NOMO-1 treated with dmso at 0.1 percent for 144 hours (cell line): ENCODE data around the gene TIMP3.

Source experiments
- DNase-seq: peaks from one replicate; lab custom pipeline; 2025; ENCODE audit not compliant: unreplicated experiment; lab: John Stamatoyannopoulos, UW

The TIMP3 gene

DNA sequence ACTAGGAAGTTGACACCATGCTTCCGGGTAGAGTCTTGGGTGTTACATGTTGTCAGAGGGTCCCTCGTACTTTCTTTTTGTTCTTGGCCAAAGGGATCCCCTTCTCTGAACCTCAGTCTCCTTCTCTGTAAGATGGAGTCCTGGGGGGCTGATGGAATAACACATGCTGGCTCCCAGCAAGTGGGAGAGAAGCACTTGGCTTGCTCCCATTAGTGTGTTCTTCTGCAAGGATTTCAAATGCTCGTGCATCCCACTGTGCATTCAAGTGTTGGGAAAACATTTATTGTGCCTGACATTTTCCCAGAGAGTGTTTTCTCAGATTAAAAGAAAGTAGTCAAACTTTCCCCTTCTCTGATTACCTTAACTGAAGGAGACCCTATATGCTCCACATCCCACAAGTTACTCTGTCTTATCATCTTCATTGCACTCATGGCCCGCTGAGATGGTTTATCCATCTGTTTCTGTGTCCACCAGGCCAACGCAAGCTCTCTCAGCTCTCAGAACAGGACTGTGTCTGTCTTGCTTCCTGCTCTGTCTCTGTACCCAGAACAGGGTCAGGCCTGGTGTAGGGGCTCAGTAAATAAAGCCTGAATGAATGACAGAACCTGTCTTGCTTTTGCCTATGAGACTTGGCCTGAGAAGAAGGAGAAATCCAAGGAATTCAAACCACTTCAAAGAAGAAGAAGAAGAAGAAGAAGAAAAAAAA lies 16.0 kb upstream of the TIMP3 start:
- no peak for DNase-seq

DNA sequence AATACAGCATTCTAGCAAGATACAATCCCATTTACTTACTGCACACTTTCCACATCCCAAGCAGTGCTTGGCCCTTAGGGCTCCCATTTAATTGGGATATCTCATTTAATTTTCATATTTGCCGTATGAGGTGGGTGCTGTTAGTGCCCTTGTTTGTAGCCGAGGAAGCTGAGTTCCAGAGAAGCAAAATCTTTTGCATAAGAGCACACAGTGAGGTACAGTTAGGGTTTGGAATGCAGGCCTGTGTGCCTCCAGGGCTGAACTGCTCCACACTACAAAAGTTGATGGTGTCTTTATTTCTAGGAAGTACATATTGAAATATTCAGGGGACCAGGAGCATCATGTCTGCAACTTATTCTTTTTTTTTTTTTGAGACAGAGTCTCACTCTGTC lies 15.5 kb upstream of the TIMP3 start:
- no peak for DNase-seq

DNA sequence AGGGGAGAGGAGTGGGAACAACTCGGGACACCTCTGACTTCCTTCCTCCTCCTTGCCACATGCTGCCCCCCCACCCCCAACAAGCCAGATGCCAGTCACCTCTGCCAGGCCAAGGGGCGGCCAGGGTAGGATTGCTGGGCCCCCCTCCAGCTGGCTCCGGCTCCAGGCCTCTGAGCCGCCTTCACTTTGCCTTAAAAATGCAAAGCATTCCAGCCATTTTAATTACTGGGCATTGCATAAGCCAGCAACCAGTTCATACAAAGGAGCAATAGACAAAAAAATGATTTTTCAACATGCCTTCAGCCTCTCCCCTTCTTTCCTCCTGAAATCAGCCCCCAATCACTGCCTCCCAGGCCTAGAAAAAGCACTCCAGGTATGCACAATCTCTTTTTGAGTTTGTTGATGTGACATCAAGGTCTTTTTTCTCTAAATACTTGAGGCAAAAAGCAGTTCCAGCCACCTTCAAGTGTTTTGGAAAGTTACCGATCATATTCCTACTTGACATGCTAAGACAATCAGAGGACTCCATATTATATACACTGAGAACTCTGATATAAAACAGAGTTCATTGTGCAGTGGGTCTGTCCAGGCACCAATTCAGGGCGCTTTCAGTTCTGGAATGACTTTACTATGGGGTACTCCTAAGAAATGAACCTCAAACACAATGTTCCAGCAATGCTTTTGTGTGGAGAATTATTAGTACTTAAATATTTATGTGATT lies 12.4 kb upstream of the TIMP3 start:
- no peak for DNase-seq

DNA sequence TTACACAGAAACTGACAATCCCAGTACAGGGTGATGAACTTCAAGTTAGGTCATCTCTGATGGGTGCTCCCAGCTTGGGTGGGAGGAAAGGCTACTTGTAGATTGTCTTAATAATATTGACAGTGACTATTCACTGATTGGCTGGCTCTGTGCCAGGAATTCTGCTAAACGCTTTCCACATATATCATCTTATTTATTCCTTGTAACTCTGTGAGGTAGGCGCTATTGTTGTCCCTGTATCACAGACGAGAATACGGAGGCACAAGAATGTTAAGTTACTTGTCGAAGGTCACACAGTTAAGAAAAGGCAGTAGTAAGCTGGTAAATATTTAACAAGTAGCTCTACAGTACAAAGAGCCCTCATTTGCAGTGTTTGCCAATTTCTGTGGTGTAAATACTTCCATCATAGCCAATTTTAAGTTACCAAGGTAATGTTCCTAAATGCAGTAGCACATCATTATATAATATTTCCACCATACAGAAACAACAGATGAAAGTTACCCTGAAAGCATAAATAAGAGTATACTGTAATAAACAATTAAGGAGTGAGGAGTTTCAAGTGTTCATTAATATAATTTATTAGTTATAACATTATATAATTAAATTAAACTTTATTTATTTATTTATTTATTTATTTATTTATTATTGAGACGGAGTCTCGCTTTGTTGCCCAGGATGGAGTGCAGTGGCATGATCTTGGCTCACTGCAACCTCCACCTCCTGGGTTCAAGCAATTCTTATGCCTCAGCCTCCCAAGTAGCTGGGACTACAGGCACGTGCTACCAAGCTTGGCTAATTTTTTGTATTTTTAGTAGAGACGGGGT lies 11.5 kb upstream of the TIMP3 start:
- DNase-seq: no peak

DNA sequence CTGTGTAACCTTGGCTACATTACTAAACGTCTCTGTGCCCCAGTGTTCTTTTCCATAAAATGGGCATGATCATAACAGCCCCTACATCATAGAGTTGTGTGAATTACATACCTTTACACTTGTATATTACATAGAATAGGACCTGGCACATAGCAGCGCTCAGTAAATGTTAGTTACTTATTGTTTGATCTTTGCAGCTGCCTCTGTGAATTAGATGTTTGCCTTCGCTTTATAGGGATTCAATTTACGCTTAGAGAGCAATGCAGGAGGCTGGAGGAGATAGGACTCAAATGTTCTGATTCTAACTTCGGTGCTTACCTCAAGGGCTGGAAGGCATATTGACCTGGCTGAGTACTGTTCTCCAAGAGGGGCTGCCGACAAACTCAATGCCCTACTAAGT lies 10.4 kb upstream of the TIMP3 start:
- no peak for DNase-seq

DNA sequence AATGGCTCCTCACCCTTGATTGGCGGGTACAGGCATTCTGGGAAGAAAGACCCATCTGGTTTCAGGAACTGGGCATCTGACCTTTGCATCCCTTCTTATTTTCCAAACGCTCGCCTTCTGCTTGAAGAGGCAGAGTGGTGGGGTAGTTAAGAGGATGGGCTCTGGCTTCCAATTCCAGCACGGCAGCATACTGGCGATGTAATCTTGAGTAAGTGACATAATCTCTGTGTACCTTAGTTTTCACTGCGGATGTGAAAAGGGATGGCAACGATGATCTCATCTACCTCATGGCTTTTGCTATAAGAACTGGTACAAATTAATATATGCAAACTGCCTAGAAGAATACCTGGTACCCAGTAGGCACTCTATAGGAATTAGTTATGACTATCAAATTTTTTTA lies 10.0 kb upstream of the TIMP3 start:
- DNase-seq: no peak

DNA sequence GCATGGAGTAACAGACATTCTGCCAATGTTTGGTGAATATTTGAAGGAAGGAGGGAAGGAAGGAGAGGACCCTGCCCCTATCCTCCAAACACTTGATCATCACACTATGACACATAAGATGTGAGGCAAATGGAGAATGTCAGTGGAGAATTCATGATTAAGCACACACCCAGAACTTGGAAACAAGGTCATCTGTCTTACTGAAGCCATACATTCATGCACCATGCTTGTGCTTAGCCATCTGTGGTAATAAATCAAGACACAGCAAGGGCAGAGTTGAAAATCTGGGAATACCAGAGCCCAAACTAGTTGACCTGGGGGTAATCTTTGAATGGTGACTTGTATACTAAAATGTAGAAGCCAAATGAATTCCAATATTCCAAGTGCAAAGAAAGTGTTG lies 7.9 kb upstream of the TIMP3 start:
- no peak for DNase-seq

DNA sequence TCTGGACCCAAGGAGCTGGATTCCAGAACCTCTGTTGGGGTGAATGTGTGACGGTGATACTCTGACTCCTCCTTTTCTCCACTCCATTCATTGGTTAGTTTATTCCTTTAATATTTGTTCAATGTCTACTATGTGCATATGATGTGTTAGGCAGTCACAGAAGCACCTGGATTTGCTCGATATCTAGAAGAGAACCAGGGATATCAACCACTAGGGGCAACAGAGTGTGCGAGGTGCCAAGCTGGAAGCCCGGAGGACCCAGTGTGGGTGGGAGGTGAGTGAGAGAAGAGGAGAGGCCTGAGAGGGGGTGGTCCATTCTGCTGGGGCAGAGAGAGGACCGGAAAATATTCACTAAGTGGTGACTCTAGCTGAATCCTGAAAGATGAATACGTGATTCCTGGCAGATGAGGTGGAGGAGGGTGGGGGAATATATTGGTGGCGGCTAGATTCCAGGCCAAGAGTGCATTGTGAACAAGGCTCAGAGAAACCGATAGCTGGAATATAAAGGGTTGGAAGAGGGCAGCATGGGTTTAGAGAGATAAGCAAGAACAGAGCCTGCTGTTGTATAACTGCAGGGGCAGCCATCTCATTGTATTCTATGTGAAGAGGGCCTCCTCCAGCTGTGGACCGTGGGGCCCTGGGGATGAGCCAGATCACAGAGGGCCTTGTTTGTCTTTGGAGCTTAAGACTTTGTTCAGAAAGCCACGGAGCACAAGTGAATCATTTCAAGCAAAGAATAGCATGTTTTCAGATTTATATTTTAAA lies 6.9 kb upstream of the TIMP3 start:
- no peak for DNase-seq

DNA sequence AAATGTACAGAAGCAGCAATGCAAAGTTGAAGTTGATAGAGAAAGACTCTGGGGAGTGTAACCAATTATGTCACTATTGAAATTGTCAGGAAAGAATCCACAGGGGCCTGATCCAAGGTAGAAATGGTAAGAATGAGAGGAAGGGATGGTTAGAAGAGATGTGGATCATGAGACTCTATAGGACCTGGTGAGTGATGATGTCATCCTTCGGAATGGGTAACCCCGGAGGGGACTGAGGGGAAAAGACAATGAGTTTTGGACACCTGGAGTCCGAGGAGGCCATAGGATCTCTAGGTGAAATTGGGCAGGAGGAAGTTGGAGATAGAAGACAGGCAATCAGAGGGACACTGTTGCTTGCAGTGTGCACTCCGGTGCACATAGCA lies 6.3 kb upstream of the TIMP3 start:
- no peak for DNase-seq

DNA sequence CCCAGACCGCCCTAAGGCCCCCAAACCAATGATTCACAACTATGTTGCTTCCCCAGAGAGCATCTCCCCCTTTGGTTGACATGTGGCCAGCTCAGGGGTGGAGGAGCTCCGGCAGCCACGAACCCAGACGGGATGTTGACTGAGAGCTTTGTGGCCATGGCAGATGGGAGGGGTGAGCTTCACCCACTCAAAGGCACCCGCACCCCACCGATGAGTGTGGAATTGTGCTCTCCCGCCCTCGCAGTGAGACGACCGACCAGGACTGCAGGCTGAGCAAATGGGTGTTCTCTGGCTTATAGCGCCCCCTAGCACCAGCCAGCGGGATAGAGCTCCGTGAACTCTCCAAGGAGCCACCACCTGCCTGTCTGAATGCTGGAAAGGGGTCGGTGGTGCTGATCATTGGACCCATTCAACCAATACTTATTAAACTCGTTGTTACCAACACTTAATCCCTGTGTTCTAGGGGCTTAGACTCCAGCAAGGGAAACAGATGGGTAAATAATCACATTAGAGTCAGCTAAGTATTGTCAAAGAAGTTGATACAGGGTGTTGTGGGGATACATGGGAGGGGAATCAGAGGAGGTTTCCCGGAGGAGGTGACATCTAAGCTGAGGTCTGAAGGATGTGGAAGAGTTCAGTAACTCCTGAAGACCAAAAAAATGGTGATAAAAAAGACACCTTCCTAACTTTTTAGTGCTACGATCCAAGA lies 4.5 kb upstream of the TIMP3 start:
- peak; percentile 41 for DNase-seq

DNA sequence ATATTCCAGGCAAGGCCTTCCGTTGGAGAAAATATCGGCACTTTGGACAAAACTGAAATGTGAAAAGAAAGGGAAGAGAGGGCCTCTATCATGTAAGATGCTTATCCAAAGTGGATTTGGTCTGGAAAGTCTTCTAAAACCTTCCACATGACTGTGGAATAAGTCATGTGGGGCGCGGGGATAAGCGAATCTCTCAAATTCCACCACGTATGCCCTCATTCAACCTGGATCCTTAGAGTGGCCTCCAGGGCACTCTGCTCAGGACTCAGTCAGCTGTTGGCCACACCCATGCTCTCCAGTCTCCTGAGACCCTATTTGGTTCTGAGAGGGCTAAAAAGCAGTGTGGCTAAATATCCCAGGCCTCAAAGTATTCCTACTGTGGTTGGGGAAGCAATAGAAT lies 2.0 kb upstream of the TIMP3 start:
- DNase-seq: no peak

DNA sequence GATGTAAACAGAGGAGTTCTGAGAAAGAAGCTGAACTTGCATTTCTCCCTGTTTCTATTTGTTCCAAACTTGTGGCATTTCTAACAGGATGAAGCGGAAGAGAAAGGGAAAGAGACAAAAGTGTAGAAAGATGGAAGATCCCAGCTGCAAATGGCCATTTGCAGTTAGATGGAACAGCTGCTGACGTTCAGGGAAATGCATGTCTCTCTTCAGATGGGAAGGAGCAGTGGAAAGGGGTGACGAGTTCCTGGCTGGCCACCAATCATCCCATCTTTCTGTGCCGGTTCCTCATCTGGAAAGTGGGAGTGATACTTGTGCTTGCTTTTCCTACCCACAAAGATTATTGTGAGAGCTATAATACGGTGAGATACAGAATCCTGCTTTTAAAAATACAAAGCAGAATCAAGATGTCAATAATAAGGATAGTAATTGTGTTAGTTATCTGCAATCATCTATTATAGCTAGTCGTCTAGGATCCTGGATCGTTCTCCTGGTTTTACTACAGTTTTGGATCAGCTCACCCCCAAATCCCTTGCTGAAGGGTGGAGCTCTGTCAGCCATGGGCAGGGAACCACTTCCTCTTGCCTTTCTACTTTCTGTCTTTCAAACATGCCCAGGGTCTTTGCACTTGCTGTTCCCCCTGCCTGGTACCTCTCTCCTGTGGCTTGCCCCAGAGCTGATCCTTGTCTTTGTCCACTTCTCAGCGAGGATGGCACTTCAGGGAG lies 1.2 kb upstream of the TIMP3 start:
- no peak for DNase-seq

DNA sequence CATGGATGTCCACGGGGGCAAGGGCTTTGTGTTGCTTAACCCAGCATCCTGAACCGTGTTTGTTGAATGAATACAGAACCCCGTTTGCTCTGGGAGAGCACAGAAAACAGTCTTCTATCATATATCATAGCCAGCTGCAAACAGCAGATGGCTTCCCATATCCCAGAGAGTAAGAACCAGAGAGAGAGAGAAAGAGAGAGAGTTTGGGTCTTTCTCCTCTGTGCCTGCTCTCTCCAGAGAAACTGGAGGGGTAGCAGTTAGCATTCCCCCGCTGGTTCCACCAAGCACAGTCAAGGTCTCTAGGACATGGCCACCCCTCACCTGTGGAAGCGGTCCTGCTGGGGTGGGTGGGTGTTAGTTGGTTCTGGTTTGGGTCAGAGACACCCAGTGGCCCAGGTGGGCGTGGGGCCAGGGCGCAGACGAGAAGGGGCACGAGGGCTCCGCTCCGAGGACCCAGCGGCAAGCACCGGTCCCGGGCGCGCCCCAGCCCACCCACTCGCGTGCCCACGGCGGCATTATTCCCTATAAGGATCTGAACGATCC lies 440 bp upstream of the TIMP3 start:
- no peak for DNase-seq

DNA sequence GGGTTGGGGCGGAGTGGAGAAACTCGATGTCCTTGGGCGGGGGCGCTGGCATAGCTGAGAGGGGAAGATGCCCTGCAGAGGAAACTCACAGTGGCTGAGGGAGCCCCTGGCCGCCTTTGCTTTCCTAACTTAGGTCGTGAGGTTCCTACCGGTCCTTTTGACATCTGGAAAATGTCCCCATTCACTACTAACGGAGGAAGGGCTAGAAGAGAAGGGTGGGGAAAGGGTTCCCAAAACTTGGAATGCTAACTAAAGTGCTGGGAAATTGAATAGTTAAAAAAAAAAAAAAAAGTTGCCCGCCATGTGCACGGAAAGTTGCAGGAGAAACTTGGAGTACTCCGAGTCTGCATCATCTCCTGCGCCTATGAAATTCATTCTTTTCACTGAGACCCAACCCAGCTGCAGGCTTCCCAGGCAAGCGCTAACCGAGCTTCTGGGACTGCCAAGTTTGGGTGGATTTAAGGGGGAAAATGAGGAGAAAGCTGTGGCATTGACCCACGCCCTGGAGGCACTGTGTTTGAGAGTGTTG lies 796 bp downstream of the TIMP3 start:
- DNase-seq: no peak

DNA sequence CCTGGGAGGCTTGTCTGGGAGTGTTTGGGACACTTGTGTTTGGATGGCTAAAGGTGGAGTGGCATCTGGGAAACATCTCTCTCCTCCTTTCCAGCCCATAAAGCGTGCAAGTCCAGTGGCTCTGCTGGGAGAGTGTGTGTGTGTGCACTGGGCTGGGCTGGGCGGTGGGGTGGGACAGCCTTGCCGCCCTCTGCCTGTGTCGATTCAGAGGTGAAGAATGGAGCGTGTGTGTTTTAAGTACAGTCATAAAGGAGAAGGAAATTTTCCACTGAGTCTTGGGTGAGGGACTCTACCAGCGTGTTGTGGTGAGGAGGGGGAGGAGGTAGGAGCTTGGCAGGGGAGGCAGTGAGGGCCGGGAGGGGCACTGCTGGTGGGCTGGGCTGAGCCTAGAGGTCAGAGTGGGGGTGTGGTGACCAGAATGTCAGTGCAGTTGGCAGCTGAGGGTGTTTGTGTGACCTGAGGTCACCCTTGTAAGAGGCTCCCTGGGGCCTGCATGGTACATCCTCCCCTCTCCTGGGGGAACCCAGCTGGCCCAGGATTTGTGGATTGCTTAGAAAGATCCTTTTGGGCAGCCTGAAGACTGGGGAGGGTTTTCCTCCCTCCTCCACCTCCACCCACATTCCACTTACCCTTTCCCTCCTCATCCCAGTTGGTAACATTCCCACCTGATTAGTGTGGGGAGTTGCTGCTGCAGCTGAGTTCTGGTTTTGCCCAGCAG lies 1.7 kb downstream of the TIMP3 start:
- DNase-seq: no peak

DNA sequence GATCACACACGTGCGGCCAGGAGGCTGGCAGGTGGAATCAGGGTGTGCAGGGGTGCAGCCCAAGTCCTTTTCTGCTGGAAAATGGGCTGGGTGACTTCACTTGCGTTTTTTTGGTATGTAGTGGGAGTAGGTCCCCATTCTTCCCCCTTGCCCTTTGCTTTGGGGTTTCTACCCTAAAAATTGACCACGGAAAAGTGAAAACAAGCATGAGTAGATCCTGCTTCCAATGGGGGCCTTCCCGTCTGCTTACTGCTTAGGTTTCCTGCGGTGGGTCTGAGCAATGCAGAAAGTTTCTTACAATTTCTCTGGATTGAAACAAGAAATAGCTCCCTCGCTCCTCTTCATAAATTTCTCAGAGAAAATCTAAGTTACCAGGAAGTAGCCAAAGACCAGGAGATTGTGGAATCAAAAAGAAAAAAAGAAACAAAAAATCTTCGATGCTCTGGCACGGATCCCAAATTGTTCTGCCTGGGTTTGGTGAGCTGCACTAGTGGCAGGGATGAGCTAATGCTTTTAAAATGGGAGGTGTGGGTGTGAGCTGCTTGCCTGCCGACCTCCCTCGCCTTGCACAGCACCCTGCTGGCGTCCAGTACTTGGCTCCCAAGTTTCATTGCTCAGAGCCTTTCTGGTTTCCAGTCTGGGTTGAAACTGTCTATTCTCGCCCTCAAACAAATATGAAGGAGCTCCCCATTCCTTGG lies 2.4 kb downstream of the TIMP3 start:
- no peak for DNase-seq

DNA sequence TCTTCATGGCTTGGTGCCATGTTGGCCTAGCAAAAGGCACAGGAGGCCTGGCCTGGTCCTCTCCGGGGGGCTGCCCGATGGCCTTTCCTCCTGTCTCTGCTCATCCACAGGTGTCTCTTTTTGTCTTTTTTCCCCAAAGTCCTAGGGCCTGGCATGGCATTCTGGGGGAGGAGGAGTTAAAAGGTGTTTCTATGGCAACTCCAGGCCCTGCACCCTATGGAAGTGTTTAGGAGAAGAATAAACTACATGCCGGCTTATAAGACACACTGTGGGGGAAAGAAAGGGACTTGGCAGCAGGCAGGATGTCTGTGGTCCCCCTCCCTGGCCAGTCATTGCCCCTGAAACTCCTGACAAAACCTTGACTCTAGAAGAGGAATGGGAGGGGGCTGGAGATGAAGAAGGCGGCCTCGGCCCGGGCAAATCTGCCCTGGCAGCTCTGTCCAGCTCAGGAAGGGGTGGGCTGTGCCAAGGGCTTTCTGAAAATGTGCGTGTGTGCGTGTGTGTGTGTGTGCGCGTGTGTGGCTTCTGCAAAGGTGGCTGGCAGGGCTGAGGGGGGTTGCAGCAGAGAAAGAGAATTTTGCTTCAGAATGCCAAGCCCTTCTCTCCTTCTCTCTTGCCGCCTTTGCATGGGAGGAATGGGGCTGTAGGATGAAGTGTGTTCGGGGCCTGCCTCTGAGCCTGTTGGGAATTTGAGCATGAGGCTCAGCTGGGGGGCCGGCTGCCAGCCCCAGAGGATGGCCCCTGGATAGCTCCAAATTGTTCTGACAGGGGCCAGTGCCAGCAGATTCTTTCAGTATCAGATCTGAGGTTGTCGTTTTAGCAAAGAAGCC lies 3.2 kb downstream of the TIMP3 start:
- no peak for DNase-seq
